Colonic mucosa (tissue), 4 donors: ENCODE data around the gene RNF214. TPM values are rescaled to one million over a fixed set of nuclear protein-coding genes. Genes with fewer than 3 reads are reported as not detected.
A peak's percentile ranks its signal among the peaks of the same experiment; 100 is the strongest.

Experiments used
- DNase-seq: peaks from one replicate; pipeline ENCODE4 v3.0.0-alpha.2; 2020
- H3K27ac ChIP-seq: fragments of 200-600 bp; one replicate; pipeline ENCODE4 v1.8.0; 2021
- H3K27me3 ChIP-seq: fragments of 200-600 bp; one replicate; pipeline ENCODE4 v1.8.0; 2021
- H3K36me3 ChIP-seq: fragments of 200-600 bp; one replicate; pipeline ENCODE4 v1.8.0; 2021
- H3K4me1 ChIP-seq: fragments of 200-600 bp; one replicate; pipeline ENCODE4 v1.8.0; 2021; ENCODE audit warnings: mild to moderate bottlenecking
- H3K4me3 ChIP-seq: fragments of 200-600 bp; one replicate; pipeline ENCODE4 v1.8.0; 2021
- H3K9ac ChIP-seq, 2 donors: one replicate each; pipeline ENCODE4 v1.7.0; 2013; ENCODE audit warnings: control low read depth in 2 of 2, low read depth in 2 of 2, low read length in 2 of 2
- H3K9me3 ChIP-seq: fragments of 200-600 bp; one replicate; pipeline ENCODE4 v1.8.0; 2021
- CTCF ChIP-seq: fragments of 200-600 bp; IDR thresholded peaks from one replicate; pipeline ENCODE4 v1.8.0; 2022; ENCODE audit warnings: antibody characterized with exemption, mild to moderate bottlenecking
- intact Hi-C: fragments of 100-400 bp; cut with DNase I; formaldehyde crosslinking; loops from one replicate; pipeline ENCODE4 v1.14.1; 2022
- total RNA-seq, 2 donors: library from RNA; stranded (reverse); fragmentation: NEBNext Ultra II Directional in 1 of 2; extraction: Animal tissue kit (Norgen Biotek cat#: 25700) in 1 of 2; gene quantifications; one replicate each; pipeline ENCODE4 v1.2.1, GENCODE V29; 2021
- donor health status: healthy.
- donor health status: DM: no; HTN: no; CAD: no.
- donor health status: DM: no; HTN: no; CAD: no.

RNF214 gene
- total RNA-seq, 2 donors from 2014 or later: 20.0 to 20.3 TPM

- intact Hi-C loops: no loop called here
- peaks cover 8% of the 10 kb centered on the region for H3K4me1 ChIP-seq
- DNase-seq: peak; percentile 66
- no peak overlapping the region for H3K27ac ChIP-seq
- TF ChIP-seq CTCF: no peak
- no peak overlapping the region for H3K4me3 ChIP-seq
- no peak overlapping the region for H3K9ac ChIP-seq
- no peaks in the 10 kb centered on the region for H3K36me3 ChIP-seq
- H3K27me3 ChIP-seq: no peaks in the 10 kb centered on the region
- H3K9me3 ChIP-seq: no peaks in the 10 kb centered on the region
Measured at GRCh38 chr11:117195258-117195657, 37.2 kb upstream of the RNF214 start.

- Histone ChIP-seq H3K4me1 (peaks cover 8% of the 10 kb centered on the region), H3K27me3 (no peaks in the 10 kb centered on the region), H3K36me3 (no peaks in the 10 kb centered on the region), H3K4me3 (no peak overlapping the region), H3K9ac (no peak overlapping the region), H3K27ac (no peak overlapping the region), H3K9me3 (no peaks in the 10 kb centered on the region)
- no peak for TF ChIP-seq CTCF
- no peak for DNase-seq
- intact Hi-C loops: no loop called here
Measured at GRCh38 chr11:117195761-117196160, 36.7 kb upstream of the RNF214 start.

GRCh38 chr11:117197006-117197405 lies 35.5 kb upstream of the RNF214 start:
- Histone ChIP-seq H3K27me3 (no peaks in the 10 kb centered on the region), H3K4me1 (peaks cover 8% of the 10 kb centered on the region), H3K9me3 (no peaks in the 10 kb centered on the region), H3K36me3 (no peaks in the 10 kb centered on the region), H3K27ac (peak overlapping the region; percentile 42), H3K9ac (peak overlapping the region in 1 of 2 donors; percentile 9), H3K4me3 (no peak overlapping the region)
- TF ChIP-seq CTCF: no peak
- DNase-seq: no peak
- intact Hi-C loops: no loop called here

GRCh38 chr11:117197516-117198456 lies 34.7 kb upstream of the RNF214 start:
- peak; percentile 52 for TF ChIP-seq CTCF
- peak; percentile 71 for DNase-seq
- Histone ChIP-seq H3K9me3 (no peaks in the 10 kb centered on the region), H3K4me1 (peaks cover 8% of the 10 kb centered on the region), H3K9ac (peak overlapping the region in 1 of 2 donors; percentile 71), H3K4me3 (no peak overlapping the region), H3K36me3 (no peaks in the 10 kb centered on the region), H3K27me3 (no peaks in the 10 kb centered on the region), H3K27ac (peak overlapping the region; percentile 42)
- intact Hi-C loops: no loop called here

GRCh38 chr11:117198613-117199012 lies 33.9 kb upstream of the RNF214 start:
- H3K4me3 ChIP-seq: no peak overlapping the region
- peak overlapping the region; percentile 19 to 71 for H3K9ac ChIP-seq
- peaks cover 8% of the 10 kb centered on the region for H3K4me1 ChIP-seq
- no peak for TF ChIP-seq CTCF
- H3K27ac ChIP-seq: peak overlapping the region; percentile 42
- intact Hi-C loops: no loop called here
- no peak for DNase-seq
- H3K36me3 ChIP-seq: no peaks in the 10 kb centered on the region
- H3K27me3 ChIP-seq: no peaks in the 10 kb centered on the region
- no peaks in the 10 kb centered on the region for H3K9me3 ChIP-seq
